ENCODE results near the gene TIFAB. TPM values are rescaled to one million over a fixed set of nuclear protein-coding genes. Genes with fewer than 3 reads are reported as not detected.

Gene TIFAB
- total RNA-seq, 4 donors from 2014 or later = under 0.01 TPM; not detected in 3

DNA sequence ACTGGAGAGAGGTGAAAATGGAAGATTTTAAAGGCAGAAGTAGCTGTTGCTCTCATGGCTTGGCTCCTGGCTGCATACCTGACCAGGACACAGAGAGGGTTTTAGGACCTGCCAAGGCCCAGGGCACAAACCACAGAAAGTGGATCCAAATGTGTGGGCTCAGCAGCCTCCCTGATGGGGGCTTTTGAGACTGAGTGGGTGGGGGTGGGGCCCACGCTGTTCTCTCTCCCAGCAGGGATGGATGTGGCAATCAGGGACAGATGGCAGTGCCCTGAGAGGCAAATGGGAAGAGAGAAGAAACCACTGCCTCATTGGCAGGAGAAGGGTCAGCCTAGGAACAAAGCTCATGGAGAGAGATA lies 34.9 kb upstream of the TIFAB start:
- TF ChIP-seq, protein P1, sequence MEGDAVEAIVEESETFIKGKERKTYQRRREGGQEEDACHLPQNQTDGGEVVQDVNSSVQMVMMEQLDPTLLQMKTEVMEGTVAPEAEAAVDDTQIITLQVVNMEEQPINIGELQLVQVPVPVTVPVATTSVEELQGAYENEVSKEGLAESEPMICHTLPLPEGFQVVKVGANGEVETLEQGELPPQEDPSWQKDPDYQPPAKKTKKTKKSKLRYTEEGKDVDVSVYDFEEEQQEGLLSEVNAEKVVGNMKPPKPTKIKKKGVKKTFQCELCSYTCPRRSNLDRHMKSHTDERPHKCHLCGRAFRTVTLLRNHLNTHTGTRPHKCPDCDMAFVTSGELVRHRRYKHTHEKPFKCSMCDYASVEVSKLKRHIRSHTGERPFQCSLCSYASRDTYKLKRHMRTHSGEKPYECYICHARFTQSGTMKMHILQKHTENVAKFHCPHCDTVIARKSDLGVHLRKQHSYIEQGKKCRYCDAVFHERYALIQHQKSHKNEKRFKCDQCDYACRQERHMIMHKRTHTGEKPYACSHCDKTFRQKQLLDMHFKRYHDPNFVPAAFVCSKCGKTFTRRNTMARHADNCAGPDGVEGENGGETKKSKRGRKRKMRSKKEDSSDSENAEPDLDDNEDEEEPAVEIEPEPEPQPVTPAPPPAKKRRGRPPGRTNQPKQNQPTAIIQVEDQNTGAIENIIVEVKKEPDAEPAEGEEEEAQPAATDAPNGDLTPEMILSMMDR (IDR thresholded peaks at IDR 0.05; ENCODE audit: low read depth) = no peak

DNA sequence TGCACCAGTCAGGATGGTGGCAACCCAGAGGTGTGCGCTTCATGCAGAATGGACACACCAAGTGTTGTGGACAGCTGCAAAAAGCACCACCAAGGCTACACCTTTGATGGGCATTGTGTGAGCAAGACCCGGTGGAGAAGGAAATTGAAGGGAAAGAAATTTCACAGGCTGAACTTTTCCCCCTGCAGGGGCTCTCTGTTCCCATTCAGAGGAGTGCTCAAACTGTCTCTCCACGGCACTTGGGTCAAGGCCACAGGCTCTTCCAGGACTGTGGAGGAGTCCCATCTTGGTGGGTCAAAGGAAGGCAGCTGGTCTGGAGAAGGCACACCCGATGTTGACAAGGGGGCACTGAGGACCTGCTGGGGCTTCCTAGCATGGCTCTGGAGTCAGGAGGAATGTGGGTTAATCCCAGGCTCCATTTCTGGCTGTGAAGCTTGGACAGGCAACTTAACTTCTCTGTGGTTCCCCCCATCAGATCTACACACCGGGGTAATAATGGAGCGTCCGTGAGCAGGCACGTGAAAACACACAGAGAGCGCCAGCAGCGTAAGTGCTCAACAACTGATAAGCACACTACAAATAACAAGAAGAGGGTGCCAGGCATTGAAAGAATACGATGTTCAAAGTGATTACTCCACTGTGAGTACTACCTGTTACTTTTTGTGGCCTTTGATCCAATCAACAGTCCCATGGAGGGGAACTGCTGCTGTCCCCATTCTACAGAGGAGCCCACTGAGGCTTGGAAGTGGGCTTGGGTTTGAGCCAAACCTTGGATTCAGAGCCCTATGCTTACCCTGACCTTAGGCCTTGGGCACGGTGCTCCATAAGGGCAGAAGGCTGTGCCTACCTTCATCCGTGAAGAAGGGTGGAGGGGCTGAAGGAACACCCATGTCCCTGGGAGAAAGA lies 34.2 kb upstream of the TIFAB start:
- TF ChIP-seq, protein P1 (IDR thresholded peaks at IDR 0.05; ENCODE audit: low read depth) = no peak

DNA sequence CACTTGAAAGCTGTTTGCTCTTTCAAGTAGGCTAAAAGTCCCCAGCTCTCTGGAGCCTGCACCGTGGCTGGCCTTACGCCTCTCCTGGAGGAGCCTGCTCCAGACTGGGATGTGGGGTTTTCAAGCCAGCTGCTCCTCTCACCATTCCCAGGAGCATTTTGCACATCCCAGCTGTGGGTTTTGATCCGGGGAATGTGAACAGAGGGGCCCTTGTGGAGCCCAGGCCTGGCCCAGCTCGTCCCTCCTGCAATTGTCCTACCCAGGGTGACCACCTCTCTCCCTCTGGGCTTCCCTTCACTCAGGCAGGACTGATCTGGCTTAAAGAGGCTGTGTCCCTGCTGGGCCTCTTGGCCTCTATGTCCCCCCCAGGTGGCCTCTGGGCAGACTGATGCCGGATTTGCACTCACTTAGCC lies 32.5 kb upstream of the TIFAB start:
- TF ChIP-seq, protein P1 (IDR thresholded peaks at IDR 0.05; ENCODE audit: low read depth) = no peak

DNA sequence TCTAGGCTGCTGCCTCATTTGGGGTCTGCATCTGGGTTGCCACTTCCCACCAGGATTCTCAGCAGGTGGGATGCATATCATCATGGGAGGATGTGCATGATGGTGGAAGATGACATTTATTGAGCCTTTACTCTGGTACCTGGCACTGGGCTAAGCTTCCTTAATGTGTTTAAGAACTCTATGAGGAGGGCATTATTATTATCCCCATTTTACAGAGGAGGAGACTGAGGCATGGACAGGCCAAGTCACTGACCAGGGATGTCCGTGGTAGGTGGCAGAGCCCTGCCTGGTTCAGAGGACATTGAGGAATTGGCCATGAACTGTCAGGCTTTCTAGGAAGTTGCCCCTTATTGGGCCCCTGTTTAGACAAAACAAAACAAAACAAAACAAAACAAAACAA lies 31.1 kb upstream of the TIFAB start:
- TF ChIP-seq, protein P1 (IDR thresholded peaks at IDR 0.05; ENCODE audit: low read depth) = no peak

DNA sequence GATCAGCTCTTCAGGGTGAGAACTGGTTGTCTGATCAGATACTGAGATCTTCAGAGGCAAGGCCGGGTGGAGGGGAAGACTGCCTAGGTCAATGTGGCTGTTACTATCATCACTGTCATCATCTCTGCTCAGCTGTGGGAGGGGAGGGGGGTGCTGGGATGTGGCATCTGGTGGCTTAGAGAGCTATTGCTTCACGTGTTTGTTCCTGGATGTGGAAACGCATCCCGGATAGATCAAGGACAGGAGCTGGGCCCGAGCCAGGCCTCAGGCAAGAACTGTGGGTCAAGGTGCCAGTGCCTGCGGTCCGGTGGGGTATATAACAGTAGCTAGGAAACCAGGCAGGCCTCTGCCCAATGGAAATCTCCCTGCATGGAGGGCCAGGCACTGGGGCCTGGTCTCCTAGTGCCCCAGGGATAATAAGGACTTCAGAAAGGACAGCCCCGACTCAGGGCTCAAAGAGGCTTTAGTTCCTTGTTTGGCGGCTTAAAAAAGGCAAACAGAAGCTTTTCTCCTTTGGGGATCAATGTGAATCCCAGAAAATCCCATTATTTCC lies 30.3 kb upstream of the TIFAB start:
- TF ChIP-seq, protein P1 (IDR thresholded peaks at IDR 0.05; ENCODE audit: low read depth) = no peak

DNA sequence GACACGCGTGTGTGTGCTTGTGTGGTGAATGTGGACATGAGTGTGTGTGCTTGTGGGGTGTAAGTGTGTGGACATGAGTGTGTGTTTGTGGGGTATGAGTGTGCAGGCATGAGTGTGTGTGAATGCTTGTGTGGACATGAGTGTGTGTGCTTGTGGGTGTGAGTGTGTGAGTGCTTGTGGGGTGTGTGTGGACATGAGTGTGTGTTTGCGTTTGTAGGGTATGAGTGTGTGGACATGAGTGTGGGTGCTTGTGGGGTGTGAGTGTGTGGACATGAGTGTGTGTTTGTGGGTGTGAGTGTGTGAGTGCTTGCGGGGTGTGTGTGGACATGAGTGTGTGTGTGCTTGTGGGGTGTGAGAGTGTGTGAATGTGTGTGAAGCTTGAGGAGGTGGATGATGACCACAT lies 29.8 kb upstream of the TIFAB start:
- TF ChIP-seq, protein P1 (IDR thresholded peaks at IDR 0.05; ENCODE audit: low read depth) = no peak

DNA sequence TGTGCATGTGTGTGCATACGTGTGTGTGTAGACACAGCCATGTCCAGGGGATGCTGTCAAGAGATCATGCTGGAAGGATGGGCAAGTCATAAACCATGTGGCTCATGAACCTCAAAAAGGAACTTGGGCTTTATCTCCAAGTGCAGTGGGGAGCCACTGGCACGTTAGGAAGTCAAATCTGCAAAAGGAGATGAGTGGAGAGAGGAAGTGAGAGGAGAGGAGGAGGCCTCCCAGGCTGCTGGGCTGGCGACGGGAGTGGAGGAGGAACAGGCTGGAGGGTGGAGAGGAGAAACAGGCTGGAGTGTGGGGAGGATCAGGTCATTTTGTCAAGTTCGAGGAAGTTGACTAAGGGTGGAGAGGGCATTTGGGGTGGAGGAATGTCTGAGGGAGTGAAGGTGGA lies 29.2 kb upstream of the TIFAB start:
- TF ChIP-seq, protein P1 (IDR thresholded peaks at IDR 0.05; ENCODE audit: low read depth) = no peak

All from subcutaneous adipose tissue (tissue), 4 donors.